Liver (tissue), 9 donors: ENCODE data around the gene SLFN12L. TPM values are rescaled to one million over a fixed set of nuclear protein-coding genes. Genes with fewer than 3 reads are reported as not detected.

Source experiments
- DNase-seq: peaks from one replicate; pipeline ENCODE4 v3.0.0-alpha.2; 2017; ENCODE audit warnings: low spot score
- H3K27ac ChIP-seq, 2 donors: one replicate each; pipeline ENCODE4 v1.7.0; 2013; ENCODE audit warnings: inconsistent platforms in 2 of 2, low read length in 2 of 2, control low read depth in 1 of 2, low read depth in 1 of 2, mild to moderate bottlenecking in 1 of 2
- H3K27me3 ChIP-seq, 4 donors: one replicate each; pipeline versions ENCODE4 v1.6.1 to v1.7.0; 2013; ENCODE audit warnings: low read length in 3 of 4, inconsistent platforms in 1 of 4, mild to moderate bottlenecking in 1 of 4, moderate library complexity in 1 of 4; ENCODE audit not compliant: control insufficient read depth in 4 of 4, insufficient read depth in 4 of 4
- H3K36me3 ChIP-seq, 4 donors: one replicate each; pipeline versions ENCODE4 v1.6.1 to v1.7.0; 2013; ENCODE audit warnings: low read length in 3 of 4, mild to moderate bottlenecking in 3 of 4, low read depth in 1 of 4, moderate library complexity in 1 of 4; ENCODE audit not compliant: control insufficient read depth in 4 of 4, insufficient read depth in 3 of 4
- H3K4me1 ChIP-seq, 4 donors: one replicate each; pipeline versions ENCODE4 v1.6.1 to v1.7.0; 2013; ENCODE audit warnings: low read length in 3 of 4, mild to moderate bottlenecking in 3 of 4, moderate library complexity in 1 of 4; ENCODE audit not compliant: control insufficient read depth in 4 of 4, insufficient read depth in 4 of 4
- H3K4me3 ChIP-seq, 3 donors: one replicate each; pipeline versions ENCODE4 v1.6.1 to v1.7.0; 2013; ENCODE audit warnings: low read length in 3 of 3, control low read depth in 1 of 3, low read depth in 1 of 3, mild to moderate bottlenecking in 1 of 3
- H3K9ac ChIP-seq, 2 donors: one replicate each; pipeline ENCODE4 v1.7.0; 2013; ENCODE audit warnings: low read length in 2 of 2, mild to moderate bottlenecking in 2 of 2, moderate library complexity in 2 of 2, control low read depth in 1 of 2, low read depth in 1 of 2
- H3K9me3 ChIP-seq, 4 donors: one replicate each; pipeline versions ENCODE4 v1.6.1 to v1.7.0; 2013; ENCODE audit warnings: low read length in 3 of 4; ENCODE audit not compliant: control insufficient read depth in 4 of 4
- FOXA1 ChIP-seq: IDR thresholded peaks from 2 replicates; pipeline ENCODE4 v1.6.1; 2016; ENCODE audit warnings: antibody characterized with exemption
- FOXA2 ChIP-seq: IDR thresholded peaks from 2 replicates; pipeline ENCODE4 v1.6.1; 2016; ENCODE audit warnings: antibody characterized with exemption
- GABPA ChIP-seq, 2 donors: IDR thresholded peaks in 1 of 2; conservative IDR thresholded peaks in 1 of 2; 2 replicates each; pipeline ENCODE4 v1.6.1; 2016; ENCODE audit warnings: antibody characterized with exemption in 2 of 2, mild to moderate bottlenecking in 1 of 2, moderate library complexity in 1 of 2
- HNF4A ChIP-seq, 2 donors: conservative IDR thresholded peaks; 2 replicates each; pipeline ENCODE4 v1.6.1; 2016; ENCODE audit warnings: antibody characterized with exemption in 2 of 2, mild to moderate bottlenecking in 2 of 2
- HNF4G ChIP-seq: IDR thresholded peaks from 2 replicates; pipeline ENCODE4 v1.6.1; 2016; ENCODE audit warnings: antibody characterized with exemption
- JUND ChIP-seq, 2 donors: IDR thresholded peaks; 2 replicates each; pipeline ENCODE4 v1.6.1; 2016; ENCODE audit warnings: antibody characterized with exemption in 2 of 2
- NR2F2 ChIP-seq: IDR thresholded peaks from 2 replicates; pipeline ENCODE4 v1.6.1; 2016; ENCODE audit warnings: antibody characterized with exemption
- RAD21 ChIP-seq, 2 donors: IDR thresholded peaks; 2 replicates each; pipeline ENCODE4 v1.6.1; 2016; ENCODE audit warnings: antibody characterized with exemption in 2 of 2, mild to moderate bottlenecking in 2 of 2
- RXRA ChIP-seq, 2 donors: IDR thresholded peaks; 2 replicates each; pipeline ENCODE4 v1.6.1; 2017 to 2018; ENCODE audit warnings: antibody characterized with exemption in 2 of 2, mild to moderate bottlenecking in 1 of 2
- SP1 ChIP-seq: IDR thresholded peaks from 2 replicates; pipeline ENCODE4 v1.6.1; 2018; ENCODE audit warnings: antibody characterized with exemption, mild to moderate bottlenecking
- TAF1 ChIP-seq: conservative IDR thresholded peaks from 2 replicates; pipeline ENCODE4 v1.6.1; 2016; ENCODE audit warnings: antibody characterized with exemption, mild to moderate bottlenecking
- YY1 ChIP-seq: IDR thresholded peaks from 2 replicates; pipeline ENCODE4 v1.6.1; 2016; ENCODE audit warnings: antibody characterized with exemption, mild to moderate bottlenecking
- WGBS: extraction: QIAGEN DNeasy Blood & Tissue Kit; methylation state at CpG from one replicate; pipeline ENCODE4 v1.1.7; 2013; 5-methylcytosine and 5-hydroxymethylcytosine counted together
- polyA plus RNA-seq, 2 donors: library from polyadenylated mRNA; stranded (reverse) in 1 of 2; unstranded in 1 of 2; fragments of 200-250 nt in 1 of 2; fragments of >200 nt in 1 of 2; fragmentation: Nextera tagmentation in 1 of 2; extraction: Ambion mirVana in 1 of 2; gene quantifications; one replicate each; pipeline versions ENCODE4 v1.2.1 to v1.2.3, GENCODE V29; 2013 to 2015
- total RNA-seq, 2 donors: library from RNA; depleted of rRNA; stranded (reverse); fragments of >200 nt; gene quantifications; one replicate each; pipeline ENCODE4 v1.2.3, GENCODE V29; 2014
- TF ChIP-seq, protein P1 (sequence below): IDR thresholded peaks from 2 replicates; pipeline ENCODE4 v1.6.1; 2016; ENCODE audit warnings: antibody characterized with exemption
- TF ChIP-seq, protein P2 (sequence below): fragments of 150-350 bp; IDR thresholded peaks from 2 replicates; pipeline ENCODE4 v1.5.1; 2017; ENCODE audit warnings: improper control_type of control experiment, low read depth, low read length; ENCODE audit not compliant: missing input control
- TF ChIP-seq, protein P3 (sequence below): IDR thresholded peaks from 2 replicates; pipeline ENCODE4 v1.6.1; 2016; ENCODE audit warnings: antibody characterized with exemption
- TF ChIP-seq, protein P4 (sequence below): IDR thresholded peaks from 2 replicates; pipeline ENCODE4 v1.6.1; 2016; ENCODE audit warnings: antibody characterized with exemption
- TF ChIP-seq, protein P5 (sequence below): IDR thresholded peaks from 2 replicates; pipeline ENCODE4 v1.6.1; 2016; ENCODE audit warnings: antibody characterized with exemption, mild to moderate bottlenecking
- donor health status: healthy.
- donor health status: healthy.
- donor health status: healthy.
- donor health status: healthy.
- donor health status: healthy.

SLFN12L gene
- total and polyA plus RNA-seq, 4 donors = 0.09 to 2.2 (median 0.27) TPM

DNA sequence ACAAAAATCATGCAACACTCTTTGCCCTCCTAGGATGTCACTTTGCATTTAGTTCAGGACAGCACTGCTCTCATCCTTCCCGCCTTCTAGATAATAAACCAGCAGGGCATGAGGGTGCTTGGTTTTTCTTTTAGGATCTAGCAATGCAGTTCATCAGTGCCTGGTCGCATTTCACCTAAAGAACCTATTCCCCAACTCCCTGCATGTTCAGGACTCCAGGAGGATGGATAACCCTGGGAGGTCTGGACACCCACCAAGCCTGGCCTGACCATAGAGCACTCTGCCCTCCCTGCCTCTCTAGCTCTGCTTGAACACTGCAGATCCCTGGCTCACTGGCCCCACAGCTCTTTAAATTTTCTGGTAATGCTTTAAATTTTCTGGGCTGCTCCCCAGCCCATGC is 107.8 kb downstream of the SLFN12L start:
- Histone ChIP-seq H3K4me3 (no peak overlapping the region), H3K9ac (no peak overlapping the region), H3K36me3 (no peaks in the 10 kb centered on the region), H3K4me1 (peaks cover 0 to 15% (median 6%) of the 10 kb centered on the region in 4 donors), H3K9me3 (no peaks in the 10 kb centered on the region), H3K27me3 (no peaks in the 10 kb centered on the region), H3K27ac (no peak overlapping the region)
- no peak for DNase-seq
- WGBS = 87% methylated on average over 2 of the region's 2 CpGs
- TF ChIP-seq HNF4A (conservative IDR thresholded peaks at IDR 0.05) (no peak), FOXA2 (no peak), NR2F2 (no peak), YY1 (no peak), JUND (IDR thresholded peaks at IDR 0.05) (no peak), RAD21 (IDR thresholded peaks at IDR 0.05) (no peak), FOXA1 (no peak), GABPA (IDR thresholded peaks at IDR 0.05 in 1 of 2, conservative IDR thresholded peaks at IDR 0.05 in 1 of 2) (no peak)
- TF ChIP-seq, protein P1, sequence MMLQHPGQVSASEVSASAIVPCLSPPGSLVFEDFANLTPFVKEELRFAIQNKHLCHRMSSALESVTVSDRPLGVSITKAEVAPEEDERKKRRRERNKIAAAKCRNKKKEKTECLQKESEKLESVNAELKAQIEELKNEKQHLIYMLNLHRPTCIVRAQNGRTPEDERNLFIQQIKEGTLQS = no peak
- TF ChIP-seq, protein P2, sequence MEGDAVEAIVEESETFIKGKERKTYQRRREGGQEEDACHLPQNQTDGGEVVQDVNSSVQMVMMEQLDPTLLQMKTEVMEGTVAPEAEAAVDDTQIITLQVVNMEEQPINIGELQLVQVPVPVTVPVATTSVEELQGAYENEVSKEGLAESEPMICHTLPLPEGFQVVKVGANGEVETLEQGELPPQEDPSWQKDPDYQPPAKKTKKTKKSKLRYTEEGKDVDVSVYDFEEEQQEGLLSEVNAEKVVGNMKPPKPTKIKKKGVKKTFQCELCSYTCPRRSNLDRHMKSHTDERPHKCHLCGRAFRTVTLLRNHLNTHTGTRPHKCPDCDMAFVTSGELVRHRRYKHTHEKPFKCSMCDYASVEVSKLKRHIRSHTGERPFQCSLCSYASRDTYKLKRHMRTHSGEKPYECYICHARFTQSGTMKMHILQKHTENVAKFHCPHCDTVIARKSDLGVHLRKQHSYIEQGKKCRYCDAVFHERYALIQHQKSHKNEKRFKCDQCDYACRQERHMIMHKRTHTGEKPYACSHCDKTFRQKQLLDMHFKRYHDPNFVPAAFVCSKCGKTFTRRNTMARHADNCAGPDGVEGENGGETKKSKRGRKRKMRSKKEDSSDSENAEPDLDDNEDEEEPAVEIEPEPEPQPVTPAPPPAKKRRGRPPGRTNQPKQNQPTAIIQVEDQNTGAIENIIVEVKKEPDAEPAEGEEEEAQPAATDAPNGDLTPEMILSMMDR = no peak
- TF ChIP-seq, protein P3, sequence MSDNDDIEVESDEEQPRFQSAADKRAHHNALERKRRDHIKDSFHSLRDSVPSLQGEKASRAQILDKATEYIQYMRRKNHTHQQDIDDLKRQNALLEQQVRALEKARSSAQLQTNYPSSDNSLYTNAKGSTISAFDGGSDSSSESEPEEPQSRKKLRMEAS = no peak
- TF ChIP-seq, protein P4, sequence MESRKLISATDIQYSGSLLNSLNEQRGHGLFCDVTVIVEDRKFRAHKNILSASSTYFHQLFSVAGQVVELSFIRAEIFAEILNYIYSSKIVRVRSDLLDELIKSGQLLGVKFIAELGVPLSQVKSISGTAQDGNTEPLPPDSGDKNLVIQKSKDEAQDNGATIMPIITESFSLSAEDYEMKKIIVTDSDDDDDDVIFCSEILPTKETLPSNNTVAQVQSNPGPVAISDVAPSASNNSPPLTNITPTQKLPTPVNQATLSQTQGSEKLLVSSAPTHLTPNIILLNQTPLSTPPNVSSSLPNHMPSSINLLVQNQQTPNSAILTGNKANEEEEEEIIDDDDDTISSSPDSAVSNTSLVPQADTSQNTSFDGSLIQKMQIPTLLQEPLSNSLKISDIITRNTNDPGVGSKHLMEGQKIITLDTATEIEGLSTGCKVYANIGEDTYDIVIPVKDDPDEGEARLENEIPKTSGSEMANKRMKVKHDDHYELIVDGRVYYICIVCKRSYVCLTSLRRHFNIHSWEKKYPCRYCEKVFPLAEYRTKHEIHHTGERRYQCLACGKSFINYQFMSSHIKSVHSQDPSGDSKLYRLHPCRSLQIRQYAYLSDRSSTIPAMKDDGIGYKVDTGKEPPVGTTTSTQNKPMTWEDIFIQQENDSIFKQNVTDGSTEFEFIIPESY = no peak

DNA sequence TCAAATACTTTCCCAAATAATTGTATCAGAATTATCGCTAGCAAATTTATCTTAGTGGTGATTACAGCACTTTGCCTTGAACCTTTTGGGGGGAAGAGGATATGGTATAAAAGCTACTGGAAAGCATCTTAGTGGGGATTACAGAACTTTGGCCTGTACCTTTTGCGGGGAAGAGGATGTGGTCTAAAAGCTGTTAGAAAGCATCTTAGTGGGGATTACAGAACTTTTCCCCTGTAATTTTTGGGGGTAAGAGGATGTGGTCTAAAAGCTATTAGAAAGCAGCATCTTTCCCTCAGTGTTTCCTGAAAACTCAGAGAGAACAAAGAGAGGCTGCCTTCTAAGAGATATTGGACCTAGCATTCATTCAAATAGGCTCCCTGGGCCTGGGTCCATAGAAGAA is 109.2 kb downstream of the SLFN12L start:
- no peaks in the 10 kb centered on the region for H3K36me3 ChIP-seq
- H3K27me3 ChIP-seq = no peaks in the 10 kb centered on the region
- H3K27ac ChIP-seq = no peak overlapping the region
- 87% methylated on average over 2 of the region's 2 CpGs for WGBS
- DNase-seq = no peak
- H3K4me3 ChIP-seq = no peak overlapping the region
- TF ChIP-seq HNF4A (conservative IDR thresholded peaks at IDR 0.05) (no peak), SP1 (no peak), FOXA2 (no peak), NR2F2 (no peak), JUND (IDR thresholded peaks at IDR 0.05) (no peak), GABPA (IDR thresholded peaks at IDR 0.05 in 1 of 2, conservative IDR thresholded peaks at IDR 0.05 in 1 of 2) (no peak), RXRA (IDR thresholded peaks at IDR 0.05) (no peak), RAD21 (IDR thresholded peaks at IDR 0.05) (no peak), TAF1 (no peak), HNF4G (no peak), YY1 (no peak), FOXA1 (no peak)
- TF ChIP-seq, protein P5, sequence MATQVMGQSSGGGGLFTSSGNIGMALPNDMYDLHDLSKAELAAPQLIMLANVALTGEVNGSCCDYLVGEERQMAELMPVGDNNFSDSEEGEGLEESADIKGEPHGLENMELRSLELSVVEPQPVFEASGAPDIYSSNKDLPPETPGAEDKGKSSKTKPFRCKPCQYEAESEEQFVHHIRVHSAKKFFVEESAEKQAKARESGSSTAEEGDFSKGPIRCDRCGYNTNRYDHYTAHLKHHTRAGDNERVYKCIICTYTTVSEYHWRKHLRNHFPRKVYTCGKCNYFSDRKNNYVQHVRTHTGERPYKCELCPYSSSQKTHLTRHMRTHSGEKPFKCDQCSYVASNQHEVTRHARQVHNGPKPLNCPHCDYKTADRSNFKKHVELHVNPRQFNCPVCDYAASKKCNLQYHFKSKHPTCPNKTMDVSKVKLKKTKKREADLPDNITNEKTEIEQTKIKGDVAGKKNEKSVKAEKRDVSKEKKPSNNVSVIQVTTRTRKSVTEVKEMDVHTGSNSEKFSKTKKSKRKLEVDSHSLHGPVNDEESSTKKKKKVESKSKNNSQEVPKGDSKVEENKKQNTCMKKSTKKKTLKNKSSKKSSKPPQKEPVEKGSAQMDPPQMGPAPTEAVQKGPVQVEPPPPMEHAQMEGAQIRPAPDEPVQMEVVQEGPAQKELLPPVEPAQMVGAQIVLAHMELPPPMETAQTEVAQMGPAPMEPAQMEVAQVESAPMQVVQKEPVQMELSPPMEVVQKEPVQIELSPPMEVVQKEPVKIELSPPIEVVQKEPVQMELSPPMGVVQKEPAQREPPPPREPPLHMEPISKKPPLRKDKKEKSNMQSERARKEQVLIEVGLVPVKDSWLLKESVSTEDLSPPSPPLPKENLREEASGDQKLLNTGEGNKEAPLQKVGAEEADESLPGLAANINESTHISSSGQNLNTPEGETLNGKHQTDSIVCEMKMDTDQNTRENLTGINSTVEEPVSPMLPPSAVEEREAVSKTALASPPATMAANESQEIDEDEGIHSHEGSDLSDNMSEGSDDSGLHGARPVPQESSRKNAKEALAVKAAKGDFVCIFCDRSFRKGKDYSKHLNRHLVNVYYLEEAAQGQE = no peak
- TF ChIP-seq, protein P1 = no peak
- TF ChIP-seq, protein P4 = no peak
- TF ChIP-seq, protein P3 = no peak
- TF ChIP-seq, protein P2 = no peak
- no peak overlapping the region for H3K9ac ChIP-seq
- no peaks in the 10 kb centered on the region for H3K9me3 ChIP-seq
- peaks cover 0 to 13% (median 4%) of the 10 kb centered on the region in 4 donors for H3K4me1 ChIP-seq
